Fibroblast of skin of right quadriceps (primary cell): ENCODE data around the gene HRNR.
"Not testable (repeated sequence)": the region's sequence is repeated elsewhere in the genome, so short reads cannot be mapped to it uniquely, and the experiment has no call there.

ENCODE experiments used
- DNase-seq: peaks from one replicate; pipeline ENCODE4 v3.0.0-alpha.2; 2013

The HRNR gene

DNA sequence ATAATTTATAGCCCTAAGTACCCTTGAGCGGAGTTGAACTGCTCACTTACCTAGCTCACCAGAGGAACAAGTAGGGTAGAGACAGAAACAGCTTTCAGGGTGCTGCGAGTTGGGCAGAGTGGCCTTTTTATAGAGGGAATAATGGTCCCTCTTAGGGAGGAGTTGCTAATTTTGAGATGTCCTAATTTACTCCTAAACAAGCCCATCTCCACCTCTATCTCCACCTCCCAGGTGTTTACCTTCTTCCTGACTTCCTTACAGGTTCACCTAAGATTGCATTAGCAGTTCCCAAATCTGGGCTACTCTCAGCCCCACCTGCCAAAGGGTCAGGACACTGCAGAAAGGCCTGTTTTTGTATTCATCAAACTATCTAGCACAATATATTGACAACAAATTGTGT lies at the start of gene HRNR:
HRNR (minus strand) TSS at position 101 of the 400 bp plus-strand sequence. CDS start 940 bp downstream, outside the sequence.
- DNase-seq, result no peak

DNA sequence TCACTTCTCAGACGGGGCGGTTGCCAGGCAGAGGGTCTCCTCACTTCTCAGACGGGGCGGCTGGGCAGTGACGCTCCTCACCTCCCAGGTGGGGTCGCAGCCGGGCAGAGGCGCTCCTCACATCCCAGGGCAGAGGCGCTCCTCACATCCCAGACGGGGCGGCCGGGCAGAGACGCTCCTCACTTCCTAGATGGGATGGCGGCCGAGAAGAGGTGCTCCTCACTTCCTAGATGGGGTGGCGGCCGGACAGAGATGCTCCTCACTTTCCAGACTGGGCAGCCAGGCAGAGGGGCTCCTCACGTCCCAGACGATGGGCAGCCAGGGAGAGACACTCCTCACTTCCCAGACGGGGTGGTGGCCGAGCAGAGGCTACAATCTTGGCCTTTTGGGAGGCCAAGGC lies 32.4 kb upstream of the HRNR start:
- DNase-seq, result not testable (repeated sequence)

DNA sequence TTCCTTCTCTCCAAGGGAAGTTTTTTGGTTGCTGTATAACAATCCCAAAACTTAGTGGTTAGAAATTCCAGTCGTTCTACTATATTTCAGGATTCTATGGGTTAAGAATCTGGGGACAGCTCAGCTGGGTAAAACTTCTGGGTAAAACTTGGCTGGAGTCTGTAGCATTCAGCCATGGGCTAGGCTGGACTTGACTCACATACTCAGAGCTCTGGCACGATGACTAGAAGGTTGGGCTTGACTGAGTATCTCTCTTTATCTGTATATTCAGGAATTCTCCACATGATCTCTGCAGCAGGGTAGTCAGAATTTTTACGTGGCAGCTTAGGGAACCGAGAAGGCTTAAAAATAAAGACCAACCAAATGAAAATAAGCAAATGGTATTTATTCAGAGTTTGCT lies 28.2 kb upstream of the HRNR start:
- no peak for DNase-seq

DNA sequence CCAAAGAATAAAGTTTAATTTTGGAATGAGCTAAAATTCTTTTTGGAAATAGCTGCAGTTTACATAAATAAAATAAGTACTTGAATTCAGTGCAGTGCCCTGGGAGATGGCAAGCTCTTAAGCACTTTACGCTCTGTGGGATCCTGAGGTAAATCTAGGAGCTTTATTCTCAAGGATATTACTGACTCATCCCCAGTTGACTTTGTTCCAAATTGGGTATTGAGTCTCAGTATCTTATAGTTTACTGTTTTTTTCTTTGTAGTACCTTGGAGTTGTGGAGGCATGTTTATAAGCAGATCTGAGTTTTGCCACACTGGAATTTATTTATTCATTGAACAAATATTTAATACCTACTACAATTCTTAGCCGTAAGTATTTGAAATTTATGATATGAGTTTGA lies 27.4 kb upstream of the HRNR start:
- DNase-seq, result no peak

DNA sequence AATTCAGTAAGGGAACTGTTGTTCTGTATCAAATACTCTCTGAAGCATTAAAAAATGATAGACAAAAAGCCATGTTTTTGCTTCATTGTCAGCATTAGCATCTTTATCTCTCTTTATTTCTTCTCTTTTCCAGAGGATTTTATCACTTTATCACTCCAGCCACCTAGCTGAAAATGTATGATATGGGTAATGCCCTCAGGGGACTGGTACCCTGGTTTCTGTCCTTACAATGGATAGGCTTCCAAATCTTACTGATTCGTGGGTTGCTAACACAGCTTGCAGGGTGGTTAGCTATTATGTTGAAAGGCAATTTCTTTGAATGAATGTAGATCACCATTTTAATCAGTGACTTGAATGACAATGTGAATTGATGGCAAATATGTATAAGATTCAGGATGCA lies 23.3 kb upstream of the HRNR start:
- DNase-seq, result no peak

DNA sequence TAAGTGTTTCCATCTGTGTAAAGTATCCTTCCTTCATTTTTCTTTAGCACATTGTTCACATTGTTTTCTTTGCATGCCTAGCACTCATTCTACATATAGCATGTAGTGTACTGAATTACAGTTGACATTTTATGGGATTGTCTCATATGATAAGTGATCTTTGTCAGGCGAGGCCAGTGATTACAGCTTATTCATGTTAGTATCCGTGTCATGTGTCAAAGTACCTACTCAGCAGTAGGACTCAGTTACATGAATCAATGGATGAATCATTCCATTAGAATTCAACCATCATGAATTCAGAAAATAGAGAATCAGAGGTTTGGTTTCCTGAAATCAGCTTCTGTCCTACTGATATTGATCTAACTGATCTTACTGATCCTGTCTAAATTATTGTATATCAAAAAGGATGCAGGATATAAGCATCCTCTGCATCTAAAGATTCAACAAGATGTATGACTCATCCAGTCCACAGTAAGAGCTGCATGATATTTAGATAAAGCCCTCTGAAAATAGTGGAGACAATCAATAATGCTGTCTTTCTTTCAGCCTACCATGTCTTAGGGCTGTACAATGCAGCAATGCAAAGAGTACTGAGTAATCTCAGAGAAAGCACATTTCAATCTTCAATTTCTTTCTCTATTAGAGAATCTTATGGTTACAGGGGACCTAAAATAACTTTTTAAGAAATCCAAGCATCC lies 20.7 kb upstream of the HRNR start:
- DNase-seq, result peak; percentile 3

DNA sequence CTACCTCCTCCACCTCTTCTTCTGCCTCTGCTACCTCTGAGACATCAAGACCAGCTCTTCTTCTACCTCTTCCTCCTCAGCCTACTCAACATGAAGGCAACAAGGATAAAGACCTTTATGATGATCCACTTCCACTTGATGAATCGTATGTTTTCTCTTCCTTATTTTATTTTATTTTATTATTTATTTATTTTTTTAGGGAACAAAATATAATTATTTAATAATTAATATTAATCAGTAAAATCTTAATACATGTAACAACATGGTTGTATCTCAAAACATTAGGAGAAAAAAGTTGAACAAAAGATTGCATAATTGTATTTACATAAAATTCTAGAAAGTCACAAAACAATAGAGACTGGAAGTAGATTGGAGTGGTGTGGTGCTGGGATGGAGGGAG lies 13.1 kb upstream of the HRNR start:
- no peak for DNase-seq

DNA sequence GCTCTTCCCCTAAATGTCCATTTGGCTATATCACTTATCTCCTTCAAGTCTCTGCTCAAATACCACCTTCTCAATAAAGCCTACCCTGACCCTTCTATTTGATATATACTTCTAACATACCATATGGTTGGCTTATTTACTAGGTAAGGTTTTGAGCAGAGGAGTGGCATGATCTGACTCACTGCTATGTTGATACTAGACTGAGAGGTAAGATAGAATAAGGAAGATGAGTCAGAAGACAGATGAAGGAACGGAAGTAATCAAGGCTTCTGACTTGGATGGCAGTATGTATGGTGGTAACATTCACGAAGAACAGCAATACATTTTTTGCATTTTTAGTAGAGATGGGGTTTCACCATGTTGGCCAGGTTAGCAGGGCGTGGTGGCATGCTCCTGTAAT lies 4.8 kb upstream of the HRNR start:
- no peak for DNase-seq

DNA sequence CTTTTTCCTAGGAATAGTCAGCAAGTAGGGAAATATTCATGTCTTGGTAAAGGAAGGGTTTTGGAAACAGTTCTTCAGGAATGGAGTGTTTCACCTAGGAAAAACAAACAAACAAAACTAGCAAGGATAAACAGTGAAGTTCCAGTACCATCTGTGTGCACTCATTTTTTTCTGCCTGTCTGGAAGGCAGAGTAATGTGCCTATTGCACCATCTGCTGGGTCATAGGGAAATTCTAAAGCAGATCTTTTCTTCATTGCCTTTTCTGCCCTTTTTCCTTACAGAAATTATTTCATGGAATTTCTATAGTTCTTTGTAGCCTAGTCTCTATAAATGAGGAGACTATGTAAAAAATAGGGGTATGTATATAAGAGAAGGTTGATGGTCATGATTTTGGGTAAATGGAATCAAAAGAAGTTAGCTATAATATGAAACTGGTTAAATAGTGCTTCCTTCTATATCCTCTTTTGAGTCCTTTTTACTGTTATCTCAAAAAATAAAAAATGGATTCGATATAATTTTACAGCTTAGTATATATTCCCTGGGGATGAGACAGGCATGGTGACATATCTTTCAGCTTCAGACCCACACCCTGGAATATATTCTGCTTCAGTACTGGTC lies 3.4 kb upstream of the HRNR start:
- DNase-seq, result no peak

DNA sequence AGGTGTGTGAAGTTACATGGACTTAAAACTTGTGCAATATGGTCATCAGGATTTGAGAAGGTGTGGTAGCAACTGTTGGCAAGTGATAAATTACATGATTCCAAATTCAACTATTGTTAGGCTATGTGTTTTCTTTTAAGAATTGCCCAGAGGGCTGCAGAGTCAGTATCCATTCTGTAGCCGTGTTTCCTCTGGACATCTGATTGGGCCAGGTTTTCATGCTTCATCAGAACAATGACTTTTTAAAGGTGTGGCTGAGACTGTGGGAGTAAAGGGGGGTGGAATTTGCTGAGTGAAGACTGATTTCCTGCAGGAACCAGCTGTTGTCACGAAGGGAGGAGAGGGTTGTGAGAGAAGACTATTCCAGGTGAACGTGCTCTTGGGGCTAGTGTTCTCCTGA lies 1.7 kb upstream of the HRNR start:
- no peak for DNase-seq

DNA sequence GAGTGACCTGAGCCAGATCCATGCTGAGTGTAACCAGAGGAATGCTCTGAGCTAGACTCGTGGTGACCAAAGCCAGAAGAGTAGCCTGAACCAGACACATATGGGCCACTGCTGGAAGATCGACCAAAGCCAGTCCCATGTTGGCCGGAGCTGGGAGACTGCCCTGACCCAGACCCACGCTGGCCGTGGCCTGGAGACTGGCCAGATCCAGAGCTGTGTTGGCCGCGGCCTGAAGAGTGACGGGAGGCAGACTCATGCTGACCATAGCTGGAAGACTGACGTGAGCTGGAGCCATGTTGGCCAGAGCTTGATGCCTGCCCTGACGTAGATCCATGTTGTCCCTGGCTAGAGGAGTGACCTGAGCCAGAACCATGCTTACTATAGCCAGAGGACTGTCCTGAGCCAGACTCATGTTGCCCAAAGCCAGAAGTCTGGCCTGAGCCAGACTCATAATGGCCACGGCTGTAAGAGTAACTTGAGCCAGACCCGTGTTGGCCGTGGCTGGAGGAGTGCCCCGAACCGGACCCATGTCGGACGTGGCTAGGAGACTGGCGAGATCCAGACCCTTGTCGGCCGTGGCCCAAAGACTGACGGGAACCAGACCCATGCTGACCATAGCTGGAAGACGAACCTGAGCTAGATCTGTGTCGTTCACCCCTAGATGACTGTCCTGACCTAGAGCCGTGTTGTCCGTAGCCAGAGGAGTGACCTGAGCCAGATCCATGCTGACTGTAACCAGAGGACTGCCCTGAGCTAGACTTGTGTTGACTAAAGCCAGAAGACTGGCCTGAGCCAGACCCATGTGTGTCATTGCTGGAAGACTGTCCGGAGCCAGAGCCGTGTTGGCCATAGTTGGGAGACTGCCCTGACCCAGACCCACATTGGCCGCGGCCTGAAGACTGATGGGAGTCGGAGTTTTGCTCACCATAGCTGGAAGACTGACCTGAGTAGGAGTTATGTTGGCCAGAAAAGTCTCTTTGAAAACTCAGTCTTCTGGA lies 3.5 kb downstream of the HRNR start:
- DNase-seq, result no peak

DNA sequence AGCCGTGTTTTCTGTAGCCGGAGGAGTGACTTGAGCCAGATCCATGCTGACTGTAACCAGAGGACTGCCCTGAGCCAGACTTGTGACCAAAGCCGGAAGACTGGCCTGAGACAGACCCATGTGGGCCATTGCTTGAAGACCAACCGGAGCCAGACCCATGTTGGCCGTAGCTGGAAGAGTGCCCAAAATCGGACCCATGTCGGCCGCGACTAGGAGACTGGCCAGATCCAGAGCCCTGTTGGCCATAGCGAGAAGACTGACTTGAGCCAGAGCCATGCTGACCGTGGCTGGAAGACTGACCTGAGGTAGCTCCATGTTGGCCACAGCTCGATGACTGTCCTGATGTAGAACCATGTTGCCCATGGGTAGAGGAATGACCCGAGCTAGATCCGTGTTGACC lies 4.6 kb downstream of the HRNR start:
- not testable (repeated sequence) for DNase-seq

DNA sequence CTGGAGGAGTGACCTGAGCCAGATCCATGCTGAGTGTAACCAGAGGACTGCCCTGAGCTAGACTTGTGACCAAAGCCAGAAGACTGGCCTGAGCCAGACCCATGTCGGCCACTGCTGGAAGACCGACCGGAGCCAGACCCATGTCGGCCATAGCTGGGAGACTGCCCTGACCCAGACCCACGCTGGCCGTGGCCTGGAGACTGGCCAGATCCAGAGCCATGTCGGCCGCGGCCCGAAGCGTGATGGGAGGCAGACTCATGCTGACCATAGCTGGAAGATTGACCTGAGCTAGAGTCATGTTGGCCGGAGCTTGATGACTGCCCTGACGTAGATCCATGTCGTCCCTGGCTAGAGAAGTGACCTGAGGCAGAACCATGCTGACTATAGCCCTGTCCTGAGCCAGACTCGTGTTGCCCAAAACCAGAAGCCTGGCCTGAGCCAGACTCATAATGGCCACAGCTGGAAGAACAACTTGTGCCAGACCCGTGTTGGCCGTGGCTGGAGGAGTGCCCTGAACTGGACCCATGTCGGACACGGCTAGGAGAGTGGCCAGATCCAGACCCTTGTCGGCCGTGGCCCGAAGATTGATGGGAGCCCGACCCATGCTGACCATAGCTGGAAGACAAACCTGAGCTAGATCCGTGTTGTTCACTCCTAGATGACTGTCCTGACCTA lies 5.1 kb downstream of the HRNR start:
- DNase-seq, result no peak

DNA sequence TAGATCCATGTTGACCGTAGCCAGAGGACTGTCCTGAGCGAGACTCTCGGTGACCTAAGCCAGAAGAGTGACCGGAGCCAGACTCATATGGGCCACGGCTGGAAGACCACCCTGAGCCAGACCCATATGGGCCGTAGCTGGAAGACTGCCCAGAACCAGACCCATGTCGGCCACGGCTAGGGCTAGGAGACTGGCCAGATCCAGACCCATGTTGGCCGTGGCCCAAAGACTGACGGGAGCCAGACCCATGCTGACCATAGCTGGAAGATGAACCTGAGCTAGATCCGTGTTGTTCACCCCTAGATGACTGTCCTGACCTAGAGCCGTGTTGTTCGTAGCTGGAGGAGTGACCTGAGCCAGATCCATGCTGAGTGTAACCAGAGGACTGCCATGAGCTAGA lies 8.4 kb downstream of the HRNR start:
- not testable (repeated sequence) for DNase-seq

DNA sequence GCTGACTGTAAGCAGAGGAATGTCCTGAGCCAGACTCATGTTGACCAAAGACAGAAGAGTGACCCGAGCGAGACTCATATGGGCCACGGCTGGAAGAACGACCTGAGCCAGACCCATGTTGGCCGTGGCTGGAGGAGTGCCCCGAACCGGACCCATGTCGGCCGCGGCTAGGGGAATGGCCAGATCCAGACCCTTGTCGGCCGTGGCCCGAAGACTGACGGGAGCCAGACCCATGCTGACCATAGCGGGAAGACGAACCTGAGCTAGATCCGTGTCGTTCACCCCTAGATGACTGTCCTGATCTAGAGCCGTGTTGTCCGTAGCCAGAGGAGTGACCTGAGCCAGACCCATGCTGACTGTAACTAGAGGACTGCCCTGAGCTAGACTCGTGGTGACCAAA lies 9.1 kb downstream of the HRNR start:
- not testable (repeated sequence) for DNase-seq

DNA sequence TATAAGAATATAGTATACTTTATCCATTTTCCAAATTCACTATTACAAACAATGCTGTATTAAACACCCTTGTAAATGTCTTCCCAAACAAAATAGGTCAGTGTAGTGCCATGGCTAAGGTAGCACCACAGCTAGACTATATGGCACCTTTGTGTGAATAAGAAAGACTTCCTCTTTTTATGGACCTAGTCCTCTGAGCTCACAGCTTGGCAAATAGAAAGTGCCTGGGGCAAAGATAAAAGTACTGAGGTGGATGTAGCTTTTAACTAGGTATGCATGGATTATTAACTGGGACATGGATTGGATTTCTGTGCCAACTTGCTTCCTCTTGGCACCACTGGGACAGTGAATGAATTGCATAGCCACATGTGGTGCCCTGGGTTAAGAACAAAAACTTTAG lies 25.0 kb downstream of the HRNR start:
- no peak for DNase-seq

DNA sequence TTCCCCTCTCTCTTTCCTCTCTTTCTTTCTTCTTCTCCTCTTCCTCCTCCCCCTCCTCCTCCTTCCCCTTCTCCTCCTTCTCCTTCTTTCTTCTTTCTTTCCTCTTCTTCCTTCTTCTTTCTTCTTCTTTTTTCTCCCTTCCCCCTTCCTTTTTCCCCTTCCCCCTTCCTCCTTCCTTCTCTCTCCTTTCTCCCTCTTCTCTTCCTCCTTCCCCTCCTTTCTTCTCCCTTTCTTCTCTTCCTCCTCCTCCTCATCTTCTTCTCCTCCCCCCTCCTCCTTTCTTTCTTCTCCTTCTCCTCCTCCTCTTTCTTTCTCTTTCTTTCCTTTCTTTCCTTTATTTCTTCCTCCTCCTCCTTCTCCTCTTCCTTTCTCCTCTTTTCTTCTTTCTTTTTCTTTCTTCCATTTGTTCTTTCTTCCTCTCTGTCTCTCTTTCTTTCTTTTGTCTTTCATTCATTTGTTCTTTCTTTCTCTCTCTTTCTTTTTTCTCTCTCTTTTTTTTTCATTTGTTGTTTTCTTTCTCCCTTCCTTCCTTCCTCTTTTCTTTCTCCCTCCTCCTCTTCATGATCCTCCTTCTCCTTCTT lies 26.5 kb downstream of the HRNR start:
- DNase-seq, result no peak

DNA sequence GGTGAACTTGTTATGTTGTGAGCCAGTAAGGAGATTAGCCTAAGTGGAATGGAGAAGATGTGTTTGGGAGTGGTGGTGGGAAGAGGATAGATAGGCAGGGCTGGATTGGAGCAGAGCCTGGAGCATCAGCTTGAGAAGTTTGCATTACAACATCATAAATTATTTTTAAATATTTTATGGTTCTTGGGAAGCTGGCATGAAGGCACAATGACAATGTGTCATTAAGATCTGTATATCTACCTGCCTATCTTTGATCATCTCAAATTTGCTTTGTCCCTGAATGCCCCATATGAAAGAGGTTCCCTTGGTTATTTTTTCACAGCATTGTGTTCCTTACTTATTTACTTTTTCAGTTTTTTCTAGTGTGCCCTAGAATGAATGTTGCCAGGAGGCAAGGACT lies 32.3 kb downstream of the HRNR start:
- no peak for DNase-seq

DNA sequence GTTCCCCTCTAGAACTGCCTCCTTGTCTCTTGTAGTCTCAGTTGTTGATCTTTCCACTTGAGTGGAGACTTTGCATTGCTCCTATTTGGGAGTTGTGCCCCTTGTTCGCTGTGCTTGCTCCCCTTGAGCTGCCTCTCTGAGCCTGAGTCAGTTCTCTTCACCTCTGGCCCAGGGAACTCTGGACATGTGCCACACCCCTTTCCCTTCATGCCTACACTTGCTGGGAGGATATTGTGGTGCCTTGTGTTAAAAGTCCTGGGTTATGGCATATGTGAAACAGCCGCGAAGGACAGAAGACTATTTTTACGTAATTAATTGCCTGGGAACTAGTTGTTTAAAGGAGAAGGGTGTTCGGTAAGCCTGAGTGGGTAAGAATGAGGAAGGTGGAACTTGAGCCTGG lies 32.7 kb downstream of the HRNR start:
- DNase-seq, result no peak

DNA sequence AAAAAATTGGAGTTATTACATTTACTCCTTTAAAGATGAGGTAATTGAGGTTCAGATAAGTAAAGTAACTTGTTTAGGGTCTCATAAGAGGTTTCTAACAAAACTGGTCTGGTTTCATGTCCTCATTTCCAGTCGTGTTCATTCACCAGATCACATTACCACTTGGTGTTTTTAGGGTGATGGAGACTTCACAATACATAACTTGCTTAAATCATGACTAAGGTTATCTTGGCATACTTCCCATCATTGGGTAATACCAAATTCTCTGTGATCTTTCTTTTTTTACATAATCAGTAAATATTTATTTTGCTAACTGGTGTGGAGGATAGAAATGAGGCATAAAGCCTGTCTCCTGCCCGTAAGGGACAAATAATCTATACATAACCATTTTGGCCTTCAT lies 33.4 kb downstream of the HRNR start:
- DNase-seq, result no peak

DNA sequence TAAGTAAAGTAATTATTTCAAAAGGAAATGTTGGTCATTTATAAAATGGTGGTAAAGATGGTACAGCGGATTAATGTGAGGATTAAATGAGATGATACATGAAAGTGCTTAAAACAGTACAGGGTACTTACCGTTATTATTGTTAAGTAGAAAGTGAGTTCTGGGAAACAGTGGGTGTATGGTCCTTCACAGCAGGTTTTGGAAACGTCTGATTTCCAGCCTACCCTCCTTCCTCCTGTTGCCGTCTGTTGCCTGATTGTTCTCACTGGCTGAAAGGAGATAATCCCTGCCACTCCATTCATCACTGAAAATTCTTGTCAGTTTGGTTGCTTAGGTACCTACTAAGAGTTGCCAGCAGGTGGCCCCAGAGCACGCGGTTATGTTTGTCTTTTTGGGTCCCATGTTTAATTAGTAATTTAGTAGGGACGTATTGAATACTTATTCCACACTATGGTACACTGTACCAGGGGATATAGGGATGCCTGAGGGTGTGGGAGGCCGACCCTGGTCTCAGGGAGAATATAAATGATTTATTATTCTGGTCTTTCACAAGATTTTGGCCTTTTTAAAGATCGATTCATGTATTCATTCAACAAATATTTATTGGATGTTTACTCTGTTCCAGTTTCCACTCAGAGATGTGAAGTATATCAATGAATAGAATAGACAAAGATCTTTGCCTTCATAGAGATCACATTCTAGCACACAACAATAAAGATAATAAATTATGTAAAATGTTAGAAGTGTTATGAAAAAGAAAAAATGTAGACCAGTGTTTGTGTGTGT lies 34.1 kb downstream of the HRNR start:
- DNase-seq, result peak; percentile 51
